Cerebellar nuclear complex (tissue), 1 donor: ENCODE results near the gene INPP5A.
"Not testable (repeated sequence)": the region's sequence is repeated elsewhere in the genome, so short reads cannot be mapped to it uniquely, and the experiment has no call there.

Source experiments
- DNase-seq, 2 experiments: peaks; one replicate each; lab custom pipeline; 2025; lab: John Stamatoyannopoulos, UW

INPP5A gene

DNA sequence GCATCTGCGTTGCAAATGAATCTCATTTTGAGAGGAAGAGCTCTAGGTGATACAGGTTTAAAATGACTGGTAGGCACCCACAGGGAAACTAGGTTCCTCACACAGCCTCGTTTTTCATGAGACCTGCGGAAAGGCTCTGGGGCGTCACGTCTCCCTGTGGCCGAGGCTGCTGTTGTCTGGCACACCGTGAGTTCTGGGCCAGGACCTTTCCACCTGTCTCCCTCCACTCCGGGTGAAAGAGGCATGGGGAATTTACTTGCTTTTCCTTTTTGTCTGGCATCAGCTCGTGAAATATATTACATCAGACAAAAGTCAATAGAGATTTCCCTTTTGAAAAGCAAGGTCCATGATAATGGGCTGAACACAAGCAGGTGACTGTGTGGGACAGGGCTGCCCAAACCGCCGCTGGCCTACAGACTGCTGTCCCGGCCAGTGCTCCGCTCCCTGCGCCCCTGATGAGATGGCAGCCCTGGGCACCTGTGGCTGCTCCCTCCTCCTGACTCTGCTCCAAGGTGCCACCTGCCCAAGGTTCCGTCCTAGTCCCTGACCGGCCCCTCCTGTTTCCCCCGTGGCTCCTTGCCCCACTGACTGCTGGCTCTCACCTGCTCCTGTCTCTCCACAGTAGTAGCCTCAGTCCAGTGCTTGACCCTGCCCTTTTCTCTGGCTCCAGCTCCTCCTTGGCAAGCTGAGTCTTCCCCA lies 138.8 kb downstream of the INPP5A start:
- DNase-seq, result no peak

DNA sequence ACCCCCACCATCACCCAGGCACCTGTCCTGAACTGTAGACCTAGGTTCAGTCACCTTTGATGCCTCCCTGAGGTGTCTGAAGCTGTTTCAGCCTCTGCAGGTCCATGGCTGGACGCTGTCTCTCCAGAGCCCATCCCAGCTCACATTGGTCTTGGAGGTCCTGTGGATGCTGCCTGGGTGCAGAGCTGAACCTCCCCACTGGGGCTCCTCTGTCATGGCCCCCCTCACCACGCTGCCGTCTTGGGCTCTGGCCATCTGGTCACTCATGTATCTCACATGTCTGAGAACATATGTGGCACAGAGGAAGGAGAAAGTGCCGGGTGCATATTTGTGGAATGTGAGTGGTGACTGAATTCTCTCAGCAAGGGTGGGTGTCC lies 139.5 kb downstream of the INPP5A start:
- DNase-seq, result no peak

DNA sequence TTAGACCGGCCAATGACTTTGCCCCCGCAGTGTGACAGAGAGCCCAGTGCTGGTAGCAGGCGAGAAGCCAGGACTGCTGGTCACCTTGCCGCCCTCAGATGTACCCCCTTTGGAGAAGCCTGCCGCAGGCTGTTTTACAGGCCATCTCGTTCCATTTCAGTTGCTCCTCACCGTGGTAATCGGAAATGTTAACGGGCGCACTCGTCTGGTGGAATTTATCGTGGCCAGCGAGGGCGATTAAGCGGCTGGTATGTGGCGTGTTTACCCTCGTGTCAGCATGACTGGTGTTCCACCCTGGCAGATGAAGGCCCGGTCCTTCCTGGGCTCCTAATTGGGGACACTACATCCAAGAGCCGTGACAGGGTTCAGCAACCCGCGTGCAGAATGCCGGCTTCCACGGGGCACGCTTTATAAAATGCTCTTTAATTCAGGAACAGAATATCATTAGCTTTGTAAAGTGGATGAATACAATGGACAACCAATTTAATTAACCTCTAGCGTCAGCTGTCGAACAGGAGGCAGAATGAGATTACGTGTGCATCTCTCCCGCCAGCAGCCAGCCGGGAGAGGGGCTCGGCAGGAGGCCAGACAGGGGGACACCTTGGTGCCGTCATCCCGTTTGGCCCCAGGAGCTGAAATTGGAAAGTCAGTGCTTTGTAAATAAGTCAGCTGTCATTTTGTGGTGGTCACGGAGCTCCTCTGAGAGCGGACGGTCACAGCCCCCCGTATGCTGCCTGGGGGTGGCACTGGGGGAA lies 140.1 kb downstream of the INPP5A start:
- no peak for DNase-seq

DNA sequence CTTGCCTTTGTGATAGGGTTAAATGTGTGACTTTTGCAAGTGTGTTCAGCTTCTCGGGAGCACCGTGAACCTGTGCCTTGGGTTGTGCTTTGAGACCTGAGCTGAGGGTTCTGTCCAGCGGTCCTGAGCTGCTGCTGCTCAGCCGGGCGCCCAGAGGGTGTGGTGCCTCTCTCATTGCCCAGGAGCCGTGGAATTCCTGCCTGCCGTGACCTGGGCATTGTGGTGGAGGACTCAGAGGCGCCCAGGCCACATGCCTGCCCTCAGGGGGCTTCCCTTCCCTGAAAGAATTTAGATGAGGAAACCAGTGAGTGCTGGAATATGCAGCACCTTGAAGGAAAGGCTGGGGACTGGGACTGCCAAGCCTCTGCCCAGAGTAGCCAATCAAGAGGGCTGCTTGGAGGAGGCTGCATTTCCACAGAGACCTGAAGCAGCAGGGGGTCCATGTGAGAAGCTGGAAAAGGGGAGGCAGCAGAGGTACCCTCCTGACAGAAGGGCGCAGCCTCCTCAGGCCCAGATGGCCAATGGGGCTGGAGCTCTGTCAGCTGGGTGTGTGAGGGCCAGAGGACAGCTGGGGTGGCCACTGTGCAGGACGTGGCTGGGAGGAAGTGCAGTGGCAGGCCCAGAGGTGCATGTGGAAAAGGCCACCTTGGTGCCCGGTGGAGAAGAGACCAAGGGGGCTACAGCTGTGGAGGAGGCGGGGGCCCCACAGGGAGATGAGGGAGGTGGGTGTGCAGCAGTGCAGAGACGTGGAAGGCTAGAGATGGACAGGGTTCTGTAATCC lies 141.0 kb downstream of the INPP5A start:
- no peak for DNase-seq

DNA sequence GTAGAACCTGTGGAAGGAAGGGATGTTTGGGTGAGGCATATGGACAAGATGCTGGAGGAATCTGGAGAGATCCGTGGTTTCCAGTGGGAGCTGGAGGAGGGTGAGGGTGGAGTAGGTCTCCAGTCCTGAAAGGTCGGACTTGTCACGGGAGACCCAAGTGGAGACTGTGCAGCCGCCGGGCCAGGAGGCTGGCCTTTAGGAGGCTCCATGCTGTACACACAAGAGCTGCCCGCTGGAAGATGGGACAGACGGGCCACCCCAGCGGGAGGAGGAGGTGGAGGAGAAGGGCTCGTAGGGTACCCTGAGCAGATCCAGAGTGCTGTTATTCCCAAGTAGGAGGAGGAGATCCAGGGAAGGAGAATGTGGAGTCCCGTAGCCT lies 141.6 kb downstream of the INPP5A start:
- DNase-seq, result no peak

DNA sequence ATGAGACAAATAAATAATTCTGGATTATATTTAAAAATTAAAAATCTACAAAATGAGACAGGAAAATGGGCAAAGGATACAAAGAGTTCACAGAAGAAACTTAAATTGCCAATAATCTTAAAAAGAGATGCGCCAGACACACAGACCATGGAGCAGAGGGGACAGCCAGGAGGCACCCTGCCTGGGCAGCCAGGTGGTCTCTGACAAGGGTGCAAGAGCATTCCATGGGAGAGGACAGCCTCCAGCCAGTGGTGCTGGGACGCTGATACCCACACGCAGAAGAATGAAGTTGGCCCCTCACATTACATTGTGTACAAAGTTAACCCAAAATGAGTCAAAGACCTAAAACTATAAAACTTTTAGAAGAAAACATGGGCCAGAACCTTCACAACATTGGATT lies 142.1 kb downstream of the INPP5A start:
- no peak for DNase-seq

DNA sequence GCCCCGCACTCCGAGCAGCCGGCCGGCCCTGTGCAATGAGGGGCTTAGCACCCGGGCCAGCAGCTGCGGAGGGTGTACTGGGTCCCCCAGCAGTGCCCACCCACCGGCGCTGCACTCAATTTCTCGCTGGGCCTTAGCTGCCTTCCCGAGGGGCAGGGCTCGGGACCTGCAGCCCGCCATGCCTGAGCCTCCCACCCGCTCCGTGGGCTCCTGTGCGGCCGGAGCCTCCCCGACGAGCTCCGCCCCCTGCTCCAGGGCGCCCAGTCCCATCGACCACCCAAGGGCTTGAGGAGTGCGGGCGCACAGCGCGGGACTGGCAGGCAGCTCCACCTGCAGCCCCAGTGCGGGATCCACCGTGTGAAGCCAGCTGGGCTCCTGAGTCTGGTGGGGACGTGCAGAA lies 143.2 kb downstream of the INPP5A start:
- DNase-seq, result not testable (repeated sequence)

DNA sequence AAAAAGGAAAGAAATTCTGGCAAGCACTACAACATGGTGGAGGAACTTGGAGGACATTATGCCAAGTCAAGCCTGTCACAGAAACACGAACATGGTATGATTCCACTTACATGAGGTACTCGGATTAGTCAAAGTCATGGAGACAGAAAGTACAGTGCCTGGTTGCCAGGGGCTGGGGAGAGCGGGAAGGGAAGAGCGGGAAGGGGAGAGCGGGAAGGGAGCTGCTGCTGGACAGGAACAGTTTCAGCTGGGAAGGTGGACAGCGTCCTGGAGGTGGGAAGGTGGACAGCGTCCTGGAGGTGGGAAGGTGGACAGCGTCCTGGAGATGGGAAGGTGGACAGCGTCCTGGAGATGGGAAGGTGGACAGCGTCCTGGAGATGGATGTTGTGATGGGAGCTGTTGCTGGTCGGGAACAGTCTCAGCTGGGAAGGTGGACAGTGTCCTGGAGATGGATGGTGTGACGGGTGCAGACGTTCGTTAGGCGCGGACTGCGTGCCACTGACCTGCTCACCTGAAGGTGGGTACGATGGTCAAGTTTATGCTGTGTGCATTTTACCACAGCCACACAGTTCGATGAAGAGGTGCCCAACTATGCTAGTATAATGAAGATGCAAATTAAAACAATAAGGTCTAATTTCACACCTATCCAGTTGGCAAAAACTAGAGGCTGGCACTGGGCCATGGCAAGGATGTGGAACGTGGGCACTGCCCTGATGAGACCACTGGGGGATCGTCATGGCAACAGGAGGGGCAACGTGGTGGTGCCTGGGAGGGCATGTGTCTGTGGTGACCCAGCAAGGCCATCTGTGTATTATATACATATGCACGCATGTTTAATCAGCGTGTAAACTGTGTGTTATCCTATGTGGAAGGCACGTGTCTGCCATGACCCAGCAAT lies 144.5 kb downstream of the INPP5A start:
- DNase-seq, result no peak

DNA sequence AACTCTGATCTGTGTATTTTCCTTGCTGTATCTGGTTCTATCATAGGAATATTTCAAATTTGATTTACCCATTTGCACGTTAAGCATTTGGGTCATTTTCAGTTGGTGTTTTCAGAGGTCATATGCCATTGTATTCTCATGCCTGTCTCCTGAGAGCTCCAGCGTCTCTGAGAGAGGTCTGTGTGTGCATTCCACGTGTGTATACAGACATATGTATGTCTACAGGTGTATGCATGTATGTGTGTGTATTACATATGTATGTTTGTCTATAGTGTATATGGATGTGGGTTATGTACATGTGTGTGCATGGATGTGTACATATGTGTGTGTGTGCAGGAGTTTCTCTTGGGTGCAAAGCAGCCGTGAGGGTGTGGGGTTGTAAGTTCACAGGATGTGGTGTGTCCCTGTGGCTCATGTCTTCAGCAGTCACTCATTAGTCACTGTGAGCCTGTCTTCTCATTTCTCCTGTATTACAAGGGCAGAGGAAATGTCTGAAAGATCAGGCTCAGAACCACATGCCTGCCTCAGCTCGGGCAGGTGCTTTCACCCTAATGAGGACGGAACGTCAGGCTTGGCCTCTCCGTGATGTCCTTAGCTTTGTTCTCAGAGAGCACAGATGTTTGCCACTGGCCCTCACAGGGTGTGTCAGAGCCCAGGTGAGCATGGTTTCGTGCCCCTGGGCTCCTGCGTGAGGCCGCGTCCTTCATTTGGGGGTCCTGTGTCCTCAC lies 146.7 kb downstream of the INPP5A start:
- no peak for DNase-seq

DNA sequence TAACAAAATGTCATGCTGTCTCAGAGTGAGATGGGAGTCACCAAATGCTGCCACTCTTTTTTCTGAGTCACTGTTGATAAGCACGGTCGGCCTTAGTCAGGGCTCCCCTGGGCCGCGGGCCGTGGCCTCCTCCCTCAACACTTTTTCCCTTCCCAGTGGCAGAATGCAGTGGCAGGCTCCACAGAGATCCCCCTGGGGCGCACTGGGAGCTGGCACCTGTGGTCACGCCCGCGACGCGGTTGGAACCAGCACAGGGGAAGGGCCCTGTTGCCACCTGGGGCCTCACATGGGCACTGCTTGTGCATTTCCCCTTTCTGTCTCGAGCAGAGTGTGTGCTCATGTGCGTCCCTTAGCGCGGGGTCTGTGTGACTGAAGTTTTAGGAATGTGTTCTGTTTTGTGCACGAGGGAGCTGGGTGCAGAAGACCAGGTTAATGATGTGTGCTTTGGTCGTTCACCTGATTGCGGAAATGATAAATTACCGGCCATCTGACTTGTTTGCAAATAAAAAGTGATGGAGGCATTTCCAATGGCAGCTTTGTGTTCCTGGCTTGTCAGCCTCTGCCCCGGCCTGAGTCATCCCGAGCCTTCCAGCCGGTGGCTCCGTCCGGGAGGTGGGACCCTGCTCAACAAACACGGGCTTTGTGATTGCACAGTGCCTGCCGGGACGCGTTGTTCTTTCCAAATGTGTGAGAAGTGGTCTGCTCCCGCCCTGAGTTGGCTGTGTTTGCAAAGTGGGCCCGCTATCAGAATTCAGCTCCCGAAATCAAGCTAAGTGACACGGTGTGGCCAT lies 147.7 kb downstream of the INPP5A start:
- no peak for DNase-seq

DNA sequence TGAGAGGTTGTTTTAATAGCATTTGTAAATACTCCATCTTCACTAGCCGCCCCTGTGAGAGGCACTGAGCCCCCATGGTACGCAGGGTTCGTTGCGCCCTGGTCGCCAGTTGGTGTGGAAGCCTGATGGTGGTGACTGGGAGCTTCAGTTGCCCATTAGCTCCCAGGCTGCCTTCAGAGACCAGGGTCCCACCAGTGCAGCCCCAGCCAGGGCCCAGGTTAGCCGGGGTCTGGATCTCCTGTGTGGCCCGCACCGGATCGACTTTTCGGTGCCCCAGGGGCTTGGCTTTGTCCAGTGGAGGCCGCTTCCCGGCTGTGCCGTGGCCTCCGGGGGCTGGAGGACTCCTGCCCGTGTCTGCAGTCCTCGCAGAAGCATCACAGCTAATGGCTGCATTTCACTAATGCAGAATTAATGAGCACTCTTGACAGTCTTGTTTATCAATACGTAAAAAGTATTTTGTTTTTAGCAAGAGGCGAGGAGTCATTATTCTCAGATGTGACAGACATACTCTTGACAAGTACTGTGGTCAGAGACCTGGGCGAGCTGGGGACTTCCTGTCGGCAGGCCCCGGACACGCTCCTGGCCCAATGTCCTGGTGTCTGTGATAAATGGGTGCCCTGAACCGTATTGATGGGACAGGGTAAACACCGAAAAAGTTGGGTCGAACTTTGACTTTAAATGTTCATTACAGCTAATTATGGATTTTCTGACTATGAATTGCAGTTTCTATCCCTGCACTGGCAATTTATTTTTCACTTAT lies 148.5 kb downstream of the INPP5A start:
- DNase-seq, result no peak

DNA sequence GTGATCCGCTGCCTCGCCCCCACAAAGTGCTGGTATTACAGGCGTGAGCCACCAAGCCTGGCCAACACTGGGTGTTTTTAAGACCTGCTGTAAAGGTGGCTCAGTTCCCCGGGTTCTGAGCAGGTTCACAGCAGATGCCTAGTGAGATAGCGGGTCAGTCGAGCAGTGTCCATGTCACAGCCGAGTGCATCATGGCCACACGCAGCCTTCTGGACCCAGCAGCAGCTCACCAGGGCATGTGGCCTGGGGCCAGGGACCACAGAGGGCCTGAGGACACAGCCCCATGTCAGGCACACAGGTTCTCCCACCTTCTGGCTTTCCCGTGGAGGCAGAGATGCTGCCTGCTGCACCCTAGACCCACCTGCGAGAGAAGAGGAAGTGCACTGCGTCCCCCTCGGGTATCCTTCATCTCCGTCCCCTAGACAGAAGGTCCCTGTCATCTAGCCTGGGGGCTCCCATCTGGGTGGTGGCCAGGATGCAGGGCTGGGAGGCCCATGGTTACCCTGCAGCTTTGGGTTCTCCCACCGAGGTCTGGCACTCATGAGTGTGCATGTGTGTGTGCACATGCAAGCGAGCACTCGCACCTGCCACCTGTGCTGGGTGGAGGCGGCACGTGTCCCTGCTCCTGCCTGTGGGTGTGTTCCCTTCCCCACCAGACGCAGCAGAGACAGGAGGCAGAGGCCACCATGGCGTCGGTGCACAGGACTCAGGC lies 149.8 kb downstream of the INPP5A start:
- DNase-seq, result no peak

DNA sequence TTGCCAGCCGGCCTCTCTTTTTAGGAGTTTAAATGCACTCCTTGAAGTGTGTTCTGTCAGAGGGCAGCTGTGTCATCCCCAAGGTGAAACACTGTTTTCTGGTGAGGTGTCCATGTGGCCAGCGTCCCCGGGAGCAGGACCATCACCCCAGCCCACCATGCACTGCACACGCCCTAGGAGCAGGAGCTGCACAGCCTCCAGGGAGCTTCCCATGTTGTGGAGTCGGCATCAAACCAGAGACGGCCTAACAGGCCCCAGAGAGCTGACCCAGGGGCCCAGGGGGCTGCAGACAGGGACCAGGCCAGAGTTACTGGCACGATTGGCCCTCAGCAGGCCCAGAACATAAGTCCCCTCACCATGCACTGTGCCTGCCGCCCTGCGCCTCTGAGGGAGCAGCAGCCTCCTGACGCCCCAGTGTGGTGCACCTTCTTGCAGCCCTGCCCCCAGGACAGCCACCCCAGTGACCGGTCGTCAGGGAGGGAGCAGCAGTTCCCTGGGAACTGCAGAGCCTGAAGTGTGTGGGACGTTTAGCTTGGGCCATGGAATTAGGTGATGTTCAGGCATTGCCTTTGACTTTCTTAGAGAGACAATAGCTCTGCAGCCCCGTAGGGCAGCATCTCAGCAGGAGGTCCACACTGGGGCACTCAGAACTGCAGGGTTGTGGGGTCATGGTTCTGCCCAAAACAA lies 150.4 kb downstream of the INPP5A start:
- DNase-seq, result no peak

DNA sequence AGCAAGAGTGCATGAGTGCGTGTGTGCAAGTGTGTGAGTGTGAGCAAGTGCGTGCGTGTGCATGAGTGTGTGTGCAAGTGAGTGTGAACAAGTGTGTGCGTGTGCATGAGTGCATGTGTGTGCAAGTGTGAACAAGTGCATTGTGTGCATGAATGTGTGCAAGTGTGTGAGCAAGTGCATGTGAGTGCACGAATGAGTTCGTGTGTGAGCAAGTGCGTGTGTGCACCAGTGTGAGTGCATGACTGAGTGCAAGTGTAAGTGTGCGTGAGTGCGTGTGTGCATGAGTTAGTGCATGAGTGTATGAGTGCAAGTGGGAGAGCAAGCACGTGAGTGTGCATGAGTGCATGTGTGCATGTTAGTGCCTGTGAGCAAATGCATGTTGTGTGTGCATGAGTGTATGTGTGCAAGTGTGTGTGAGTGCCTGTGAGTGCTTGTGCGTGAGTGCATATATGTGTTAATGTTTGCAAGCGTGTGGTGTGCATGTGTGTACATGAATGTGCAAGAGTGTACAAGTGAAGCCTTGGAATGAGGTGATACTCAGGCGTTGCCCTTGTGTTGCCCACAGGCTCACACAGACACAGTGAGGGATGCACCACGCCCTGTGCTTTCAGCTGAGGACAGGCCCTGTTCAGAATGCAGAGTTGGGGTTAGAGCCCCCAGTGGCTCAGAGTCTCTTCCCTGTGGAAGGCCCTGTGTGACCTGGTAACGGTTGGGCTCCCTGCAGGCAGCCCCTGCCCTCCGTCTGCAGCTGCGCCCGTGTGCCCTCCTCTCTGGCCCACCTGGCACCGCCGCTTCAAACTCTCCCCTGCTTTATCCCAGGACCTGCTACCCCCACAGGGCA lies 151.2 kb downstream of the INPP5A start:
- no peak for DNase-seq

DNA sequence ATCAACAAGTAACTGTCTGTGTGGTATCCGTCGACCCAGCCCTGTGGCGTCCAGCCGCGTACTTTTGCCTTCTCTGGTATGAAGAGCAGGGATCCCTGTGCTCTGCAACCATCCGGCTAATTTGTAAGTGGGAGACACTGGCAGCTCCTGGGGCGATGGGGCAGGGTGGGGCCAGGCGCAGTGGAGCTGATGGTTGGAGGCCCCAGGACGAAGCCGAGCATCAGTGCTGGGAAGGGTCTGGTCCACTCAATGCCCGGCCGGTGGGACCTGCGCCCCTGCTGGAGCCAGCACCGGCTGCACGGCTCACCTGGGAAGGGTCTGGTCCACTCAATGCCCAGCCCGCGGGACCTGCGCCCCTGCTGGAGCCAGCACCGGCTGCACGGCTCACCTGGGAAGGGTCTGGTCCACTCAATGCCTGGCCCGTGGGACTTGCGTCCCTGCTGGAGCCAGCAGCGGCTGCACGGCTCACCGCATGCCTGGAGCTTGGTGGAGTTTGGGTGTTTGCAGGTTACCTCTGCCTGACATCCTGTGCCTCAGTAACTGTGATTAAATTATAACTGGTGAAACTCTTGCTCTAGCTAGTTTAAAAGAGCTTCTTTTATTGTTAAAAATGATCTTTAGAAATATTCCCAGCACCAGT lies 152.3 kb downstream of the INPP5A start:
- DNase-seq, result no peak

DNA sequence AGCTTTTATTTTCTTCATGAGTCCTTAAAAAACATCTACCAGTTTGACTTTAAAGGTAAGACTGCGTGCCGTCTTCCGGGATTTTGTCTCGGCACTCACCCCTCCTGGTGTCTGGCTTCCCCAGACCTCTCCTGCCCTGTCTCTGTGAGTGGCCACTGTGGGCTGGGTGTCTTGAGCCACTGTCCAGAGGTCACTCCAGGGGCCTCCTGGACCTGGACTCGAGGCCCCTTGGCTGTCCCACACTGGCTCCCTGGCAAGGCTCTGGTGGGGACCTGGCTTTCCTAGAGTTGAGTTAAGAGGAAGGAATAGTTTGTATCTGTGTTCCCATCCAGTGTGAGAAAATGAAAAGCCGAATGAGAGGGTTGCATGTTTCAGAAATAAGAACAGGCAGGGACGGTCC lies 152.8 kb downstream of the INPP5A start:
- DNase-seq, result no peak
